WTC11 (cell line): ENCODE data around the gene LRRC74B. TPM values are rescaled to one million over a fixed set of nuclear protein-coding genes. Genes with fewer than 3 reads are reported as not detected.

Experiments used
- AFF4 ChIP-seq: sonication (generic); formaldehyde crosslinking; IDR thresholded peaks from 2 replicates; pipeline ENCODE4 v1.8.1; 2023; ENCODE audit warnings: mild to moderate bottlenecking, missing genetic modification reagents, borderline replicate concordance
- AR ChIP-seq: fragments of 250-450 bp; sonication (Bioruptor Pico); IDR thresholded peaks from 2 replicates; pipeline ENCODE4 v1.9.0; 2021; ENCODE audit warnings: mild to moderate bottlenecking
- ATF1 ChIP-seq: sonication (generic); formaldehyde crosslinking; IDR thresholded peaks from 2 replicates; pipeline ENCODE4 v1.8.1; 2023; ENCODE audit warnings: mild to moderate bottlenecking, moderate library complexity, missing genetic modification reagents
- CBFB ChIP-seq: sonication (generic); formaldehyde crosslinking; IDR thresholded peaks from 2 replicates; pipeline ENCODE4 v1.8.1; 2022; ENCODE audit warnings: mild to moderate bottlenecking, low read depth, missing genetic modification reagents
- E2F4 ChIP-seq: sonication (generic); formaldehyde crosslinking; IDR thresholded peaks from 2 replicates; pipeline ENCODE4 v1.8.1; 2022; ENCODE audit warnings: low read depth, mild to moderate bottlenecking, moderate library complexity, missing genetic modification reagents, borderline replicate concordance
- GTF2I ChIP-seq: fragments of 250-450 bp; sonication (Bioruptor Pico); conservative IDR thresholded peaks from 2 replicates; pipeline ENCODE4 v1.4.0; 2021; ENCODE audit warnings: mild to moderate bottlenecking
- KAT7 ChIP-seq: sonication (generic); formaldehyde crosslinking; IDR thresholded peaks from 2 replicates; pipeline ENCODE4 v1.8.1; 2023; ENCODE audit warnings: missing genetic modification reagents, mild to moderate bottlenecking, borderline replicate concordance
- MYBL2 ChIP-seq: sonication (generic); formaldehyde crosslinking; IDR thresholded peaks from 2 replicates; pipeline ENCODE4 v1.8.1; 2023; ENCODE audit warnings: mild to moderate bottlenecking, moderate library complexity, missing genetic modification reagents
- NR1H2 ChIP-seq: sonication (generic); formaldehyde crosslinking; IDR thresholded peaks from 2 replicates; pipeline ENCODE4 v1.9.0; 2021; ENCODE audit warnings: mild to moderate bottlenecking, moderate library complexity, missing genetic modification reagents
- NR3C1 ChIP-seq: sonication (generic); formaldehyde crosslinking; conservative IDR thresholded peaks from 2 replicates; pipeline ENCODE4 v1.8.1; 2023; ENCODE audit warnings: low read depth, mild to moderate bottlenecking, missing genetic modification reagents
- RELA ChIP-seq: sonication (generic); formaldehyde crosslinking; IDR thresholded peaks from 2 replicates; pipeline ENCODE4 v1.8.1; 2022; ENCODE audit warnings: missing genetic modification reagents, mild to moderate bottlenecking, borderline replicate concordance
- RORB ChIP-seq: fragments of 250-450 bp; sonication (Bioruptor Pico); IDR thresholded peaks from 2 replicates; pipeline ENCODE4 v1.9.0; 2021; ENCODE audit warnings: mild to moderate bottlenecking
- STAT6 ChIP-seq: sonication (generic); formaldehyde crosslinking; conservative IDR thresholded peaks from 2 replicates; pipeline ENCODE4 v1.8.1; 2023; ENCODE audit warnings: mild to moderate bottlenecking, low read depth, missing genetic modification reagents, moderate library complexity
- TCF7 ChIP-seq: sonication (generic); formaldehyde crosslinking; IDR thresholded peaks from 2 replicates; pipeline ENCODE4 v1.8.0; 2022; ENCODE audit warnings: mild to moderate bottlenecking, low read depth, missing genetic modification reagents, moderate library complexity
- ZNF121 ChIP-seq: sonication (generic); formaldehyde crosslinking; IDR thresholded peaks from 2 replicates; pipeline ENCODE4 v1.8.0; 2023; ENCODE audit warnings: missing genetic modification reagents
- ZNF232 ChIP-seq: sonication (generic); formaldehyde crosslinking; IDR thresholded peaks from 2 replicates; pipeline ENCODE4 v1.8.0; 2022; ENCODE audit warnings: mild to moderate bottlenecking, missing genetic modification reagents
- ZNF263 ChIP-seq: sonication (generic); formaldehyde crosslinking; IDR thresholded peaks from 2 replicates; pipeline ENCODE4 v1.8.1; 2022; ENCODE audit warnings: low read depth, mild to moderate bottlenecking, moderate library complexity, missing genetic modification reagents
- ZNF423 ChIP-seq: fragments of 250-450 bp; sonication (Bioruptor Pico); IDR thresholded peaks from 2 replicates; pipeline ENCODE4 v2.1.2; 2022; ENCODE audit warnings: mild to moderate bottlenecking, moderate library complexity
- ZNF512 ChIP-seq: sonication (generic); formaldehyde crosslinking; IDR thresholded peaks from 2 replicates; pipeline ENCODE4 v1.8.1; 2022; ENCODE audit warnings: missing genetic modification reagents, borderline replicate concordance
- ZNF671 ChIP-seq: fragments of 250-450 bp; sonication (Bioruptor Pico); IDR thresholded peaks from 2 replicates; pipeline ENCODE4 v1.8.0; 2021; ENCODE audit warnings: mild to moderate bottlenecking
- total RNA-seq: library from RNA; stranded (reverse); gene quantifications from 3 replicates; pipeline ENCODE4 v1.2.3, GENCODE V29; 2021

Gene LRRC74B
- total RNA-seq, 1 experiment from 2014 or later, result not detected

GRCh38 chr22:21001601-21002325 is 44.0 kb upstream of the LRRC74B start, which contains the start of gene THAP7 (continued):
- no peak for TF ChIP-seq AFF4 (CRISPR knock-in tag)
- peak; percentile 47; the same call in 1 of the 2 replicates for TF ChIP-seq RELA (CRISPR knock-in tag)
- TF ChIP-seq NR1H2 (CRISPR knock-in tag), result 0 out of 2 replicates have a peak, but pooled peaks have one; percentile 78
- no peak for TF ChIP-seq ZNF263
- no peak for TF ChIP-seq ZNF423 (CRISPR knock-in tag)
- no peak for TF ChIP-seq AR (CRISPR knock-in tag)
- TF ChIP-seq ATF1 (CRISPR knock-in tag), result 0 out of 2 replicates have a peak, but pooled peaks have one; percentile 59
- TF ChIP-seq ZNF512 (CRISPR knock-in tag), result no peak
- no peak for TF ChIP-seq NR3C1 (CRISPR knock-in tag)
- no peak for TF ChIP-seq RORB (CRISPR knock-in tag)
- TF ChIP-seq ZNF671 (CRISPR knock-in tag), result no peak
- TF ChIP-seq STAT6 (CRISPR knock-in tag), result no peak
- no peak for TF ChIP-seq GTF2I (CRISPR knock-in tag)
- no peak for TF ChIP-seq KAT7 (CRISPR knock-in tag)
- TF ChIP-seq CBFB (CRISPR knock-in tag), result no peak
- TF ChIP-seq ZNF232 (CRISPR knock-in tag), result peak; percentile 75
- TF ChIP-seq MYBL2 (CRISPR knock-in tag), result peak; percentile 76
- no peak for TF ChIP-seq E2F4
- TF ChIP-seq ZNF121 (CRISPR knock-in tag), result no peak
- TF ChIP-seq TCF7 (CRISPR knock-in tag), result peak; percentile 51; the same call in 1 of the 2 replicates
- TF ChIP-seq, all 79 proteins: peak for 28
